ENCODE data around the gene TOP3A. TPM values are rescaled to one million over a fixed set of nuclear protein-coding genes. Genes with fewer than 3 reads are reported as not detected.

The TOP3A gene
- total and polyA plus RNA-seq, 2 of the 4 experiments (the other 2 are of a cell fraction): 13.4 to 21.3 TPM

DNA sequence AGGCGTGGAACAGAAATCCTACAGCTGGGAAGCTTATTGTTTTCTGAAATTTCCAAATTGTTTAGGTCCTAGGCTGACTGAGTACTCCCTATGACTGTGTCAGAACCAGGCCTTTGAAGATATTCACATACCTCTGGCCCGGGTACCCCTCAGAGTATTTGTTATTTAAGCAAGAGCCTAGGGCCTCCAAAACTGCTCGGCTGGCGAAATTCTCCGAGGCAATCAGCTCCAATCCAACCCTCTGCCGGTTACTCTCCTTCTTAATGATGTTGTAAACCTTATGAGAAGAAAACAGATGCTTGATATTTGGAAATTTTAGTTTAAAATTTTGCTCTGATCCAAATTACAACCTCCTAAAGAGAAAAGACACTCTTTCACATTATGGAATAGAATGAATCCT lies 38.7 kb upstream of the TOP3A start:
- ChIA-PET CTCF (no interaction called here), POLR2A (ENCODE audit: unreplicated experiment) (no interaction called here)

More for the DNA sequence above, 38.7 kb upstream of the TOP3A start:
- Histone ChIP-seq H3K27me3 (ENCODE audit: control insufficient read depth, insufficient read depth, low read length) (no peaks in the 10 kb centered on the region), H3K4me1 (ENCODE audit: control insufficient read depth, insufficient read depth, low read length) (no peaks in the 10 kb centered on the region), H4K91ac (ENCODE audit: insufficient read depth, low read depth, low read length) (no peak overlapping the region), H2AK9ac (replicated peaks; ENCODE audit: low read depth, low read length, poor library complexity) (no peak overlapping the region), H3K9ac (ENCODE audit: low read depth, low read length) (no peak overlapping the region), H2AK5ac (ENCODE audit: low read depth, low read length) (no peak overlapping the region), H3K56ac (ENCODE audit: extremely low read depth, insufficient read depth, low read length) (no peak overlapping the region), H2BK20ac (ENCODE audit: low read depth, low read length) (no peak overlapping the region), H3K4me2 (ENCODE audit: low read depth, low read length) (no peak overlapping the region), H2BK120ac (ENCODE audit: low read depth, low read length) (no peak overlapping the region), H3K27ac (ENCODE audit: insufficient read depth, low read length) (no peak overlapping the region), H3K79me1 (ENCODE audit: low read depth in 1 of 2, low read length in 2 of 2) (no peaks in the 10 kb centered on the region), H2BK5ac (ENCODE audit: low read depth, low read length, poor library complexity, severe bottlenecking) (no peak overlapping the region), H3K4me3 (ENCODE audit: insufficient read depth, low read depth, low read length) (no peak overlapping the region), H3K9me3 (ENCODE audit: control insufficient read depth, insufficient read depth, low read length) (no peaks in the 10 kb centered on the region), H3K23ac (ENCODE audit: low read depth, low read length) (no peak overlapping the region), H3K36me3 (ENCODE audit: control insufficient read depth, insufficient read depth, low read length) (no peaks in the 10 kb centered on the region), H2AFZ (replicated peaks; ENCODE audit: low read length, poor library complexity) (no peak overlapping the region), H4K5ac (ENCODE audit: low read depth, low read length) (no peak overlapping the region), H3K18ac (ENCODE audit: low read depth, low read length) (no peak overlapping the region), H2BK15ac (ENCODE audit: low read depth, low read length) (no peak overlapping the region), H4K20me1 (ENCODE audit: insufficient read depth, low read length) (no peaks in the 10 kb centered on the region), H3K4ac (ENCODE audit: low read depth, low read length) (no peak overlapping the region), H4K8ac (ENCODE audit: low read depth in 2 of 2, low read length in 2 of 2) (no peak overlapping the region), H3K9me1 (ENCODE audit: insufficient read depth, low read length) (no peaks in the 10 kb centered on the region), H3K14ac (replicated peaks; ENCODE audit: low read depth, low read length) (no peak overlapping the region)
- intact Hi-C loops (cut with micrococcal nuclease) (no loop called here), in situ Hi-C loops (cut with MboI; ENCODE audit: low sequenced_read_pairs) (no loop called here), dilution Hi-C loops (cut with HindIII; ENCODE audit: low sequenced_read_pairs, unreplicated experiment) (no loop called here)
- TF ChIP-seq CEBPB (IDR thresholded peaks at IDR 0.05; ENCODE audit: low read depth, low read length) (no peak), CHD1 (IDR thresholded peaks at IDR 0.05; ENCODE audit: low read depth, low read length) (no peak), POLR2A (IDR thresholded peaks at IDR 0.05; ENCODE audit: low read depth, low read length) (no peak), CTCF (conservative IDR thresholded peaks at IDR 0.05; ENCODE audit: low read depth, low read length) (no peak), RAD21 (IDR thresholded peaks at IDR 0.05; ENCODE audit: low read length) (no peak), RCOR1 (IDR thresholded peaks at IDR 0.05; ENCODE audit: insufficient replicate concordance, low read length) (no peak), RFX5 (IDR thresholded peaks at IDR 0.05; ENCODE audit: low read depth, low read length) (no peak), MXI1 (IDR thresholded peaks at IDR 0.05; ENCODE audit: borderline replicate concordance, low read depth, low read length) (no peak), SMC3 (IDR thresholded peaks at IDR 0.05; ENCODE audit: low read depth, low read length) (no peak), NFE2L2 (IDR thresholded peaks at IDR 0.05; ENCODE audit: low read depth, low read length) (no peak), MAZ (IDR thresholded peaks at IDR 0.05; ENCODE audit: borderline replicate concordance, low read depth, low read length) (no peak), FOS (IDR thresholded peaks at IDR 0.05; ENCODE audit: low read depth, low read length) (no peak), MAFK (IDR thresholded peaks at IDR 0.05; ENCODE audit: low read depth, low read length) (no peak), ELK1 (IDR thresholded peaks at IDR 0.05; ENCODE audit: borderline replicate concordance, low read depth, low read length) (no peak), BHLHE40 (IDR thresholded peaks at IDR 0.05; ENCODE audit: low read depth, low read length) (no peak)
- TF ChIP-seq, protein P1, sequence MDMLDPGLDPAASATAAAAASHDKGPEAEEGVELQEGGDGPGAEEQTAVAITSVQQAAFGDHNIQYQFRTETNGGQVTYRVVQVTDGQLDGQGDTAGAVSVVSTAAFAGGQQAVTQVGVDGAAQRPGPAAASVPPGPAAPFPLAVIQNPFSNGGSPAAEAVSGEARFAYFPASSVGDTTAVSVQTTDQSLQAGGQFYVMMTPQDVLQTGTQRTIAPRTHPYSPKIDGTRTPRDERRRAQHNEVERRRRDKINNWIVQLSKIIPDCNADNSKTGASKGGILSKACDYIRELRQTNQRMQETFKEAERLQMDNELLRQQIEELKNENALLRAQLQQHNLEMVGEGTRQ (IDR thresholded peaks at IDR 0.05; ENCODE audit: low read depth, low read length): no peak
- WGBS, 2 experiments (ENCODE audit: extremely low coverage in 2 of 2, insufficient read length in 1 of 2): no CpG with 5 or more reads among the region's 6 CpGs
- DNase-seq: no peak
- ATAC-seq (ENCODE audit: low read depth): no peak
- no TSS peak for BruUV-seq (replicated peaks)

Measured in IMR-90 (cell line).